IMR-90 (cell line): Measurements from ENCODE around the gene UBAP2L.

Source experiments
- BHLHE40 ChIP-seq: fragments of 150-350 bp; IDR thresholded peaks from 2 replicates; pipeline ENCODE4 v1.6.1; 2016; ENCODE audit warnings: mild to moderate bottlenecking, low read depth, low read length
- CHD1 ChIP-seq: IDR thresholded peaks from 2 replicates; pipeline ENCODE4 v1.6.1; 2012; ENCODE audit warnings: low read depth, low read length, improper control_type of control experiment
- CTCF ChIP-seq: conservative IDR thresholded peaks from 2 replicates; pipeline ENCODE4 v1.5.1; 2012; ENCODE audit warnings: mild to moderate bottlenecking, low read depth, low read length, improper control_type of control experiment
- POLR2A ChIP-seq: IDR thresholded peaks from 2 replicates; pipeline ENCODE4 v1.6.1; 2012; ENCODE audit warnings: mild to moderate bottlenecking, low read depth, low read length
- RCOR1 ChIP-seq: IDR thresholded peaks from 2 replicates; pipeline ENCODE4 v1.6.1; 2012; ENCODE audit warnings: mild to moderate bottlenecking, low read length, improper control_type of control experiment; ENCODE audit not compliant: insufficient replicate concordance
- SMC3 ChIP-seq: fragments of 150-350 bp; IDR thresholded peaks from 2 replicates; pipeline ENCODE4 v1.6.1; 2016; ENCODE audit warnings: low read depth, mild to moderate bottlenecking, antibody characterized with exemption, low read length, moderate library complexity

- no peak for TF ChIP-seq CTCF
- TF ChIP-seq RCOR1, result no peak
- TF ChIP-seq SMC3, result no peak
- TF ChIP-seq POLR2A, result no peak
- TF ChIP-seq CHD1, result no peak
- no peak for TF ChIP-seq BHLHE40
Measured at GRCh38 chr1:154178911-154179811, 41.6 kb upstream of the UBAP2L start.
